ENCODE data around the gene HMG20B. TPM values are rescaled to one million over a fixed set of nuclear protein-coding genes. Genes with fewer than 3 reads are reported as not detected.

HMG20B gene
- 40.2 to 70.6 TPM (median 61.9 TPM) in 5 replicates for total RNA-seq (2022; extraction: Qiagen RNA extraction)

GRCh38 chr19:3572855-3573161, at the start of gene HMG20B:
Gene HMG20B, plus strand, starts transcription at chr19:3572944. Its CDS starts 366 bp downstream, at chr19:3573310.

GRCh38 chr19:3538965-3539755, 33.6 kb upstream of the HMG20B start, which contains the start of gene TEKTIP1:
Gene TEKTIP1, plus strand, starts transcription at chr19:3539174. Its CDS starts 4 bp downstream, at chr19:3539178.

GRCh38 chr19:3557461-3558248, 15.1 kb upstream of the HMG20B start, which contains the start of gene MFSD12:
Gene MFSD12, minus strand, starts transcription at chr19:3557586. Its CDS starts 183 bp downstream, at chr19:3557403.

GRCh38 chr19:3585301-3586126, 12.8 kb downstream of the HMG20B start, which contains the start of gene GIPC3:
Gene GIPC3, plus strand, starts transcription at chr19:3585478. Its CDS starts 120 bp downstream, at chr19:3585598.

GRCh38 chr19:3606690-3607289, 34.0 kb downstream of the HMG20B start, which contains the start of gene TBXA2R:
Gene TBXA2R, minus strand, starts transcription at chr19:3606875. Its CDS starts 6,241 bp downstream, at chr19:3600634.

GRCh38 chr19:3626473-3627350, 54.0 kb downstream of the HMG20B start, which contains the start of gene CACTIN:
Gene CACTIN, minus strand, starts transcription at chr19:3626790. Its CDS starts 28 bp downstream, at chr19:3626762.

Other genes with a start within 250 kb of the HMG20B start
- 36.1 to 51.1 TPM (median 44.7 TPM) in 5 replicates for gene NFIC, start 206.4 kb upstream of the HMG20B start, total RNA-seq (2022; extraction: Qiagen RNA extraction)
- 0.26 to 1.0 TPM (median 0.50 TPM) in 5 replicates for gene SMIM24, start 92.4 kb upstream of the HMG20B start, total RNA-seq (2022; extraction: Qiagen RNA extraction)
- gene SMIM44, start 89.5 kb upstream of the HMG20B start, total RNA-seq (2022; extraction: Qiagen RNA extraction): not detected in 5 replicates
- gene DOHH, start 72.3 kb upstream of the HMG20B start, total RNA-seq (2022; extraction: Qiagen RNA extraction): 10.9 to 21.1 TPM (median 17.4 TPM) in 5 replicates
- 22.2 to 38.0 TPM (median 33.7 TPM) in 5 replicates for gene FZR1, start 66.6 kb upstream of the HMG20B start, total RNA-seq (2022; extraction: Qiagen RNA extraction)
- not detected in 5 replicates for gene TEKTIP1, start 33.8 kb upstream of the HMG20B start, total RNA-seq (2022; extraction: Qiagen RNA extraction)
- 105 to 153 TPM (median 148 TPM) in 5 replicates for gene MFSD12, start 15.4 kb upstream of the HMG20B start, total RNA-seq (2022; extraction: Qiagen RNA extraction)
- 0.17 to 0.26 TPM (median 0.23 TPM) in 5 replicates for gene GIPC3, start 12.5 kb downstream of the HMG20B start, total RNA-seq (2022; extraction: Qiagen RNA extraction)
- 0.79 to 1.5 TPM (median 1.3 TPM) in 5 replicates for gene TBXA2R, start 33.9 kb downstream of the HMG20B start, total RNA-seq (2022; extraction: Qiagen RNA extraction)
- 12.1 to 19.2 TPM (median 18.9 TPM) in 5 replicates for gene CACTIN, start 53.8 kb downstream of the HMG20B start, total RNA-seq (2022; extraction: Qiagen RNA extraction)
- 7.6 to 12.8 TPM (median 11.8 TPM) in 5 replicates for gene PIP5K1C, start 127.5 kb downstream of the HMG20B start, total RNA-seq (2022; extraction: Qiagen RNA extraction)
- 0.54 to 1.1 TPM (median 0.65 TPM) in 5 replicates for gene TJP3, start 135.4 kb downstream of the HMG20B start, total RNA-seq (2022; extraction: Qiagen RNA extraction)
- gene APBA3, start 188.7 kb downstream of the HMG20B start, total RNA-seq (2022; extraction: Qiagen RNA extraction): 7.2 to 13.1 TPM (median 10.9 TPM) in 5 replicates
- gene MRPL54, start 189.7 kb downstream of the HMG20B start, total RNA-seq (2022; extraction: Qiagen RNA extraction): 64.2 to 71.8 TPM (median 65.5 TPM) in 5 replicates
- not detected in 5 replicates for gene RAX2, start 199.3 kb downstream of the HMG20B start, total RNA-seq (2022; extraction: Qiagen RNA extraction)
- 0.98 to 1.7 TPM (median 1.4 TPM) in 5 replicates for gene MATK, start 213.4 kb downstream of the HMG20B start, total RNA-seq (2022; extraction: Qiagen RNA extraction)